ENCODE results near the gene PLCH1.

The PLCH1 gene

DNA sequence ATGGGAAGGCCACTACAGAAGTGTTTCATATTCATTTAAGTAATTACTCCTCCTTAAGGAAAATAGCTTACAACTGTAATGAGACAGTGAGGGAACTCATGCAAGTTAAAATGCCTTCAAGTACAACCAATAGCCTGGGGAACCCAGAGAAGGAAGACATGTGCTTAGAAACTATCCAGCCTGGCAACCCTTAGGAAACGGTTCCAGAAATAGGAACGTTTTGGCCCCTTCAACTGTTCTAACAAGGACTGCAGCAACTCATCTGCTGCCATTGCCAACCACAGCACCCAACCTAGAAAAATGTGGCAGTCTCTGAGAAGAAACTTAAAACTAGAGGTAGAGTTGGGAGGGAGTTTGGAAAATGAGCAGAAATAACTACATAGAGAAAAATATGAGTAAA lies 303.8 kb downstream of the PLCH1 start:
- FAIRE-seq (no peak), DNase-seq (ENCODE audit: insufficient read length, low spot score) (no peak)

DNA sequence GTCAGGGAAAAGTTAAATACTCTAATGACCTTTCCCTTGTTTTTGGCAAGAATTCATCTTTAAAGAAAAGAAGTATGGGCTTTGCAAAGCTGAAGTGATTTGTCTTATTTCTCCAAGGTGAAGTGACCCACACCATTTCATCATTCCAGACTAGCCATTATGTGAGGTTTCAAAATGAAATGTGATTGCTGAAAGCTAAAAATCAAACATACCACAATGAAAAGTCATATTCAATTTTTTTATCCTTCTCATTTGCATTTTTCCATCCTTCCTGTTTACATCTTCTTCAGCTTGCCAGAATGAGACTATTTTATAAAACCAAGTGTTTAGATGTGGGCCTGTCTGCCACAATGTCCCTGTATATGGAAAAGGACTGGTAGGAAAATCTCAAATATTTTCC lies 309.1 kb downstream of the PLCH1 start:
- no peak for FAIRE-seq
- DNase-seq (ENCODE audit: insufficient read length, low spot score), result no peak

DNA sequence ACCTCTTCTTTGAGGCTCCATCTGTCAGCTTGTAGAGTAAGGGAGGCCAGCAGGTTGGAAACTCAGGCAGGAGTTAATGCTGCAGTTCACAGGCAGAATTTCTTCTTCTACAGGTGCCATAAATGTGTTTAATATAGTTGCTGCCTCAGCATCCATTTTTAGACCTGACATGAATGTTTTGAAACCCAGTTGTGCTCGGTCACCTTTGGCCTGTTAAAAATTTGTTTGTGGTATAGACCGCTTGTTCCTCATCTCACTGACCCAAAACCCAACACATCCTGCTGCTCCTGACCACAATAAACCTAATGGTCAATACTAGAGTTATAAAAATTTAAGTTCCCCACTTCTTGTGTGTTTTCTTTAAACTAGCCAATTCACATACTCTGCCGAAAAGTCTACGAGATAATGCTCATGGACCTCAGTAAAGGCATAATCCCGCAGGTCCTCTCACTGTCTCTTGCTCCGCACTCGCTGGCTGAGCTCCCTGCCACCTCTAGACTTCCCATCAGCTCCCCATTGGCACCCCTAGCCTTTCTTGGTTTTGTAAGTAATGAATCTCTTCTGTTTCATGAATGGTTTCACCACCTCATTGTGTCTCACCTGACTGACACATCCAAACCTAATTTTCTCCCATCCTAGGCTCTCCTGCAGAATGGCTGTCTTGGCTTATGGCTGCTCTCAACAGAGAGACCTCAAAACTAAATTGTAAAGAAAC lies 312.9 kb downstream of the PLCH1 start:
- no peak for DNase-seq (ENCODE audit: insufficient read length, low spot score)
- FAIRE-seq, result no peak

GRCh38 chr3:155428563-155428962 lies 316.3 kb downstream of the PLCH1 start:
- no peak for FAIRE-seq
- DNase-seq (ENCODE audit: insufficient read length, low spot score), result no peak

- DNase-seq (ENCODE audit: insufficient read length, low spot score), result no peak
- no peak for FAIRE-seq
Measured at GRCh38 chr3:155426524-155427230, 318.2 kb downstream of the PLCH1 start.

DNA sequence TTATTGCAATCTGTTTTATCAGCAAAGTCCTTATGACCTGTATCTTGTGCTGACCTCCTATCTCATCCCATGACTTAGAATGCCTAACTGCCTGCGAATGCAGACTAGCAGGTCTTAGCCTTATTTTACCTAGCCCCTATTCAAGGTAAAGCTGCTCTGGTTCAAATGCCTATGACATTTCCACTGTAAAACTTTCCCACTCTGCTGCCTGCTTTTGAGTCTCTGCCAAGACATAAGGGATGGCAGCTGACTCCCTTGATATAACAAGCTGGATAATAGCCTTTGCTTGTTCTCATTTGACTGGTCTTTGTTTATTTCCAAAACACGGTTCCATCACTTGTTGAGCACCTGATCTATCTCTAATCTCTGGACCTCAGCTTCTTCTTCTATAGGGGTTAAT lies 319.5 kb downstream of the PLCH1 start:
- no peak for DNase-seq (ENCODE audit: insufficient read length, low spot score)
- no peak for FAIRE-seq

DNA sequence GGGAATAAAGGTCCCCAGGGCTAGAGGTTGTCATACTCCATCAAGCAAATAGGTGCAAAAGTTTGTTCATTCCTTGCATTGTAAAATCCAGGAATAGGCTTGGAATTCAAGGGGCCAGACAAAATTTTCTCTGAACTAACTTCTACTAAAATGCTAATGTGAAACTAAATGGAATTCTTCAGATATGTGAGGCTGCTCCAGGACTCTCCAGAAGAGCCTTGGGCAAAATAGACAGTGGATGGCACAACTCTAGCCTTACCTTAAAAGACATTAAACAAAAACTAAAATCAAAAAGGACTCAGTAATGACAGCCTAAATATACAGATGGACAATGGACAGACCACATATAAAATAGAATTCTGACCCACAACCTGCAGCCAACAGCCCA lies 320.6 kb downstream of the PLCH1 start:
- no peak for FAIRE-seq
- no peak for DNase-seq (ENCODE audit: insufficient read length, low spot score)

DNA sequence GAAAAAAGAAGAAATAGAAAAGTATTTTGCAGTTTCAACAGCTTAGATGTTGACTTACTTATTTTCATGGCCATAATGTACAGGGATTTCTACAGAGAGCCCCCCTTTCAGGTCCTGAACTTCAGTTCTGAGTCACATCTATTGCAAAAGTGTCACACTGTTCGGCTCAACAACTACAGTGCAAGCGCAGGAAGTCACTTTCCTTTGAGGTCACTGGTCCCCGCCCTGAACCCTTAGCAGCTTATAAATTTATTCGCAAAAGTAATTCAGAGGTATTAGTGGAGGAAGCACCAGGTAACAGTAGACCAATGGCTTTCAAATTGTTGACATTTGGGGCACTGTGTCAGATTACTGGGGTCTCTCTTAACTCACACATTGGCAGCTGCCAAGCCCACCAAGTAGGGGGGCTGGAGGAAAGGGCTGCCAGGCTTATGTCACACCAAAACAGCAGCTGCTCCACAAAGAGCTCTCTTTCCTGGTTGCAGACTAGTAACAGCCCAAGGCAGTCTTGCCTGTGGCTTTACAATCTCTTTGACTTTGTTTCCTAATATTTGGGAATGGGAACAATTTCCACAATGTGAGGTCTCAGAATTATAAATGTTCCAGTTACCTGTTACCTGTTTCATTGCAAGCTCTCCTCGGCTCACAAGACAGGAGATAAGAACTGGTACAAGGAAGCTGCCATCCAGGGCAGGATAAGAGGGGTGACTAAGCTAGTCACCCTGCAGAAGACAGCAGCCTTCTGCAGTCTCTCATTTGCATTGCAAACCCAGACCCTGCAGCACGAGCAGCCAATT lies 321.1 kb downstream of the PLCH1 start:
- DNase-seq (ENCODE audit: insufficient read length, low spot score) (no peak), FAIRE-seq (no peak)

GRCh38 chr3:155420881-155421486 lies 323.9 kb downstream of the PLCH1 start:
- no peak for FAIRE-seq

GRCh38 chr3:155420406-155420805 lies 324.5 kb downstream of the PLCH1 start:
- DNase-seq (ENCODE audit: insufficient read length, low spot score), result no peak
- no peak for FAIRE-seq

More at GRCh38 chr3:155420881-155421486, 323.9 kb downstream of the PLCH1 start:
- no peak for DNase-seq (ENCODE audit: insufficient read length, low spot score)

- DNase-seq (ENCODE audit: insufficient read length, low spot score) (no peak), FAIRE-seq (no peak)
Measured at GRCh38 chr3:155418407-155418806, 326.5 kb downstream of the PLCH1 start.

DNA sequence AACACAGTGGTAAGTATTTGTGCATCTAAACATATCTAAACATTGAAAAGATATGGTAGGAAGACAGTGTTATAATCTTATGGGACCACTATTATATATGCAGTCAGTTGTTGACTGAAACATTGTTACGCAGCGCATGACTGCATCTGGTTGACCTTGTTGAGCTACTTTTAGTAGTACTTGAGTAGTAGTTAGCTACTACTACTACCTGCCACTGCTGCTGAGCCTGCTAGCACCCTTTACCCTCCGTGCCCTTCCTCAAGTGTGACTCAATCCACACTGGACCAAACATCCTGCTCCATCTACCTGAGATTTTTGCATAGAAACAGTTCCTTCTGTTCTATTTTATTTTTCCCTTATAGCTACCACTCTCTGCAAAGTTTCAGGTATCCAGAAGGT lies 327.8 kb downstream of the PLCH1 start:
- FAIRE-seq, result no peak
- no peak for DNase-seq (ENCODE audit: insufficient read length, low spot score)

DNA sequence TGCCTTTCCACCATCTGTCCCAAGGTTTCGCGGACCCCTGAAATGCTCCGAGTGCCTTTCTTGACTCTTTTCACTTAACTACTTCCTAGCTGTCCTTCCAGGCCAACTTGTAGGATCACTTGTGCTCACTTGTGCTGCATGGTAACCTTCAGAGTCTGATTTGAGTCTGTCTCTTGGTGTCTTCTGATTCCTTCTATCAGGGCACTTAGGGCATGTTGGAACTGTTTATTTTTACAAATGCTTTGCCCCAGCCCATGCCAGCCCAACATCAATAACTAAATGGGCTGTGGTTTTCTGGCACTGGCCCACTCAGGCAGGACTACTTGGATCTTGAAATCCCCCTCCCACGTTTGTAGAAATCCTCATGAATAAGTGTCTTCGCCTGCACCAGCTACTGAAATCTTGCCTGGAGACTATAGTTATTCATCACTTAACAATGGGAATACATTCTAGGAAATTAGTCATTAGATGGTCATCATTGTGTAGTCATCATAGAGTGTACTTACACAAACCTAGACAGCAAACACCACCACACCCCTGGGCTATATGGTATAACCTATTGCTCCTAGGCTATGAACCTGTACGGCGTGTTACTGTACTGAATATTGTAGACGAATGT lies 328.3 kb downstream of the PLCH1 start:
- FAIRE-seq (no peak), DNase-seq (ENCODE audit: insufficient read length, low spot score) (no peak)

DNA sequence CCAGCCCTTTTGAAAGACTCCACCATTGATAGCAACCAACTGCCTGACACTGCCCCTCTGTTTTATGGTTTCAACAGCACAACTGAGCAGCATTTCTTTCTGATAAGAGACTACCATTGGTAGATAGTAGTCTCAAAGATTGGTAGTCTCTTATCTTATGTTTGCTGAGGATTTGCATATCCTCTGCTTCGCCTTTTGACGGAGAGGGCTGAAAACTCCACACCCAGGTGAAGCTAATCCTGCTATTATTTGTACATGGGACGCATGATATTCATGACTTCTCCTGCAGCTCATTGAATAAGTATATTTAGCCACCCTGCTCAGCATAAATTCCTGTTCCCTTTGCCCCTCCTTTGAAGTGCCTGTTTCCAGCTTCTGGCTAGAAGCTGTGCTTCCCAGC lies 332.0 kb downstream of the PLCH1 start:
- FAIRE-seq (no peak), DNase-seq (ENCODE audit: insufficient read length, low spot score) (no peak)

DNA sequence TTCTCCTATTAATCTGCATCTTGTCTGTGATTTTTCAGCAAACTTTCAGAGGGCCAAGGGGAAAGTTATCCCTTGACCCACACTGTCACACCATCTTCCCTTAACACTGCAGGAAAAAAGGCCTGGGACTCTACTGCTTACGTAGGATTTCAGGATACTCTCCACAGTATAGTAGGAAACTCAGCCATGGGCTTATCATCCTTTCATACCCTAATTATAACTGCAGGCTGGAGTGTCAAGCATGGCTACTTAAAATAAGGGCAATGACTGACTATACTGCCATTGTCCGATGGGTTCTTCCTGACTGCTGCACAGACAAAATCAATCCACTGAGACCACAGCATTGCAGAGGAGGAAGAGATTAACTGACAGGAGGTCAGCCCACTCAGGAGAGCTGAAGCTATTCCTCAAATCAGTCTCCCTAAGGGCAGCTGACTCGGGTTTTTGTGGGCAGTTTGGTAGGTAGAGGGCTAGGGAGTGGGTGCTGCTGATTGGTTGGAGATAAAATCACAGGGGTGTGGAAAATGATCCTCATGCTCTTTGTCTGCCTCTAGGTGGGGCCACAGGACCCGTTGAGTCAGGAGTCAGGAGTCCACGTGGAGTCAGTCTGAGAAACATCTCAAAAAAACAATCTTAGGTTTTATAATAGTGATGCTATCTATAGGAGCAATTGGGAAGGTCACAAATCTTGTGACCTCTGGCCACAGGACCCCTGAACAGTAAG lies 333.2 kb downstream of the PLCH1 start:
- no peak for FAIRE-seq

DNA sequence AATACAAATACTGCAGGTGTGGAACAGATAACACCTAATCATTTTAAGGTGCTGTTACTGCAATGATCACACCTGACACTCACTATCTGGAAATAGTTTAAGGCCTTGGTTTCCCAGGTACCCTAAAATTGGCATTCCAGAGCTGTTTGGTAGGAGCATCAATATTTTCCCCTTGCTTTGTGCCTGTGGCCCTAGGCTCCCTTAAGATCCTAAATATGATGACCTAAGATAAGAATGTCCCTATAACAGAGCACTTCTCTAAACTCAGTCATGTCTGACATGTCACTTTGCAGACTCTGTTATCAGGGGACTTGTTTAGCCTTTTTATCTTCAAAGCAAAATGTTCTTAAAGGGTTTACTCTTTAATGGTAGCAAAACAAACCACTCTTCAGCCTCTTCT lies 335.5 kb downstream of the PLCH1 start:
- DNase-seq (ENCODE audit: insufficient read length, low spot score), result no peak
- no peak for FAIRE-seq

More for the DNA sequence above, 333.2 kb downstream of the PLCH1 start:
- DNase-seq (ENCODE audit: insufficient read length, low spot score), result no peak

DNA sequence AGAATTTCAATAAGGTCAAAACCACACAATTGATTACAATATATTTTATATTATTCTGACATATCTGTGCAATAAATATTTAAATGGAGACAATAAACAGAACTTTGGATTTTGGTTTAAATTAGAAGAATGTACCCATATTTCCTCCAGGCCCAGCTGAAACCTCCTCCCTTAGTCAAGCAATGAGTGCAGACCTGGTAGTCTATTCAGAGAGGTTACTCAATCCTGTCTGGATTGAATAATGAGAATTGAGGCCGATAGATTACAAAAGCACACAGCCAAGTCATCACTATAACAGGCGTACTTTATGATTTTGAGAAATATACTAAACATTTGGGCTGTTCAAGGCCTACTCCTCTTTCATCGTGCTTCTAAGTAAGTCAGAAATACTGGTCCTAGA lies 336.9 kb downstream of the PLCH1 start:
- no peak for DNase-seq (ENCODE audit: insufficient read length, low spot score)
- no peak for FAIRE-seq

- no peak for DNase-seq (ENCODE audit: insufficient read length, low spot score)
- no peak for FAIRE-seq
Measured at GRCh38 chr3:155407331-155407730, 337.5 kb downstream of the PLCH1 start.

DNA sequence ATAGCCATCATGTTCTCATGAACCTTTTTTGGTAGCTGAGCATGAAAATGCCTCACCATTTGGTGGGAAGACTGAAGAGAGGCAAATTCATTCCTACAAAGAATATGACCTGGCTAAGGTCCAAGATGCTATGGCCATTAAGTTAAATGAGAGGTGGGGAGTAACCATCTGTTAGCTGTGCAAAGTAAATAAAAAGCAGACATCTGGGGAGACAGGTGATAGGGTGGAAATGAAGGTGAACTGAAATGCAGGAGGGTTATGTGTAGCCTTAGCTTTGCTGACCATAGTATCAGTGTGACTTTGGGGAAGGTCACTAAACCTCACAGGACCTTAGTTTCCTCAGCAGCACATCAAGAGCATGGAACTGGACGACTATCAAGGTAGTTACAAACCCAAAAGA lies 340.4 kb downstream of the PLCH1 start:
- DNase-seq (ENCODE audit: insufficient read length, low spot score) (no peak), FAIRE-seq (peak; percentile 48)

GRCh38 chr3:155402656-155403055 lies 342.2 kb downstream of the PLCH1 start:
- FAIRE-seq, result no peak

More at GRCh38 chr3:155402656-155403055, 342.2 kb downstream of the PLCH1 start:
- DNase-seq (ENCODE audit: insufficient read length, low spot score), result no peak
